Tibial nerve (tissue), 4 donors: ENCODE measurements around the gene PIP5K1B.

Source experiments
- CTCF ChIP-seq, 5 experiments: fragments of 200-600 bp in 3 of 5; fragments of 450-650 bp in 2 of 5; sonication (generic) in 3 of 5; IDR thresholded peaks; one replicate each; pipeline ENCODE4 v1.5.1; 2016 to 2019; ENCODE audit warnings: antibody characterized with exemption in 5 of 5, mild to moderate bottlenecking in 3 of 5, moderate library complexity in 2 of 5
- EP300 ChIP-seq, 2 donors: sonication (generic); formaldehyde crosslinking; IDR thresholded peaks; one replicate each; pipeline ENCODE4 v1.6.1; 2017; ENCODE audit warnings: antibody characterized with exemption in 2 of 2, mild to moderate bottlenecking in 1 of 2
- POLR2A ChIP-seq, 2 donors: fragments of 450-650 bp; IDR thresholded peaks; one replicate each; pipeline ENCODE4 v1.6.1; 2017; ENCODE audit warnings: antibody characterized with exemption in 2 of 2, mild to moderate bottlenecking in 2 of 2, moderate library complexity in 2 of 2

DNA sequence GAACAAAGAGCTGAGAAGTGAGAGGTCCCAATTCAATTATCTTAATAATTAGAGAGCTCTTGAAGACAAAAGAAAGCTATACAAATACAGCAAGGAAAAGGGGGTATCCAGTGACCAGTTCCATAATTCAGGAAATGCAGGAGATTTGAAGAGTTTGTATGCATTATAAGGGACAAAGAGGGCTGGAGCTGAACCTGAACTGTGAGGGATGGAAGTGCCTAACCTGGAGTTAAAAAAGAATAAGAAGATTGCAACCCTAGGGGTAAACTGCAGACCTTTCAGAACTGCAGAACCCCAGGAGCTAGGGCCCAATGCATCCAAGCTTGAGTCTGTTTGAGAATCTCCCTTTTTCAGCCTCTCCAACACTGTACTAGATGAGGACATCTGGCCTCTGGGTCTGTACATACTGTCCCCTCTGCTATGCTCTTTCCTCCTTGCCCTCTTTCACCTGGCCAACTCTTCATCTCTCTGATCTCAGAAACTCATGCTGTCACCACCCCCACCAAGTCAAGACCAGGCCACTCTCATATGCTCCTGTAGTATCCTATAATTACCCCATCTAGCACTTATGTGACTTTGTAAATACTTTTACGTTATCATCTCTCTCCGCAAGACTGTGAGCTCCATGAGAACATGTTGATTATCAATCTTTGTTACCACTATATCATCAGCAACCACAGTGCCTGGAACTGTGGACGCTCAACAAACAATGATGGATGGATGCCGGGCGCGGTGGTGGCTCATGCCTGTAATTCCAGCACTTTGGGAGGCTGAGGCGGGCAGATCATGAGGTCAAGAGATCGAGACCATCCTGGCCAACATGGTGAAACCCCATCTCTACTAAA, 315.5 kb downstream of the PIP5K1B start:
- no peak for TF ChIP-seq CTCF (IDR thresholded peaks at IDR 0.05)
- no peak for TF ChIP-seq POLR2A (IDR thresholded peaks at IDR 0.05)
- no peak for TF ChIP-seq EP300 (IDR thresholded peaks at IDR 0.05)
